GM19099 (cell line): ENCODE measurements around the gene CARHSP1.
A peak's percentile ranks its signal among the peaks of the same experiment; 100 is the strongest.

ENCODE experiments used
- POLR2A ChIP-seq: IDR thresholded peaks from 3 replicates; pipeline ENCODE4 v1.6.1; 2011; ENCODE audit warnings: low read depth; ENCODE audit not compliant: insufficient read length; ENCODE audit errors: extremely low read depth

CARHSP1 gene

DNA sequence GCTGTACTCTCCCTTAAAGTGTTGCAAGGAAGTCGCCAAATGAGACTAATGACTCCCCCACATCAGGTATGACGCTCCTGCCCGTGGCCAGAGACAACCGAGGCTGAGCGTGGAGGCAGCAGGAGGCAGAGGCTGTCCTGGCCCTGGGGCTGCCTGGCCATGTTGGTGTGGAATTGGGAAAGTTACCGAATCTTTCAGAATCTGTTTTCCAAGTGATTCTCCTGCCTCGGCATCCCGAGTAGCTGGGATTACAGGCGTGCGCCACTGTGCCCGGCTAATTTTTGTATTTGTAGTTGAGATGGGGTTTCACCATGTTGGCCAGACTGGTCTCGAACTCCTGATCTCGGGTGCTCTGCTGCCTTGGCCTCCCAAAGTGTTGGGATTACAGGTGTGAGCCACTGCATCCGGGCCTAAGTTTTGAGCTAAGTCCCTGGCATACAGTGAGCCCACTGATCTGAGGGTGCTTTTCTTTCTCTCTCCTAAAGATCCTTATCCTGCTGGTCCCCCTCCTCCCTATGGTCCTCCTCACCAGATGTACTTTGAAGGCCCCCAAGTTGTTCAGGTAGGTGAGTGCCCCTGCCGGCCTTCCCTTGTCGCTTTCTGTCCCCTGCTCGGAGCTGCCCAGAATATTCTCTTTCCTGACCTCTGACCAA is 14.0 kb upstream of the CARHSP1 start:
- TF ChIP-seq POLR2A: no peak

DNA sequence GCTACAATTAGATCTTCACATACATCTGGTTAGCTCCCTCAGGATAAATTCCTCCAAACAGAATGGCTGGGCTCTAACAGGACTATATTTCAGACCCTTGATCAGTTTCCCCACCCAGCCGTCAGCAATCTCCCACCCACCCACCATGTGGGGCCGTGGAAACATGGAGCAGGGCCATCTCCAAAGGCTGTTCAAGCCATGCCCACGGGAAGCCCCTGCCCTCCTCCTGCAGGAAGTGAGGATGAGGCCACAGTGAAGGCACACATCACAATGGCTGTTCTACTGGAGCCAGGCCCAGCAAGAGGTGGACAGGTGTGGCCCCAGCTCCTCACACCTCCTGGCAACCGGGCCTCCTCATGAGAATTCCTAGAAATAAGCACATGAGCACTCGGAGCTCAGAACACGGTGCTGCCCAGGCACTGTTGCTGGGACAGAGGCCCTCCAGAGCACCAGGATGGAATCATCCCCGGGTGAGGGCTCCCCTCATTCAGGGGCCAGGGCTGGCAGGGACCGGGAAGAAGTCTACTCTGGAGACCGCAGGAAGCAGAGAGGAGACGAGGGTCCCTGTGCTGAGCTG is 13.3 kb upstream of the CARHSP1 start, which contains the start of gene LITAFD:
LITAFD (plus strand) TSS at position 311 of the 577 bp plus-strand sequence. CDS start 2,005 bp downstream, outside the sequence.
- TF ChIP-seq POLR2A: no peak

DNA sequence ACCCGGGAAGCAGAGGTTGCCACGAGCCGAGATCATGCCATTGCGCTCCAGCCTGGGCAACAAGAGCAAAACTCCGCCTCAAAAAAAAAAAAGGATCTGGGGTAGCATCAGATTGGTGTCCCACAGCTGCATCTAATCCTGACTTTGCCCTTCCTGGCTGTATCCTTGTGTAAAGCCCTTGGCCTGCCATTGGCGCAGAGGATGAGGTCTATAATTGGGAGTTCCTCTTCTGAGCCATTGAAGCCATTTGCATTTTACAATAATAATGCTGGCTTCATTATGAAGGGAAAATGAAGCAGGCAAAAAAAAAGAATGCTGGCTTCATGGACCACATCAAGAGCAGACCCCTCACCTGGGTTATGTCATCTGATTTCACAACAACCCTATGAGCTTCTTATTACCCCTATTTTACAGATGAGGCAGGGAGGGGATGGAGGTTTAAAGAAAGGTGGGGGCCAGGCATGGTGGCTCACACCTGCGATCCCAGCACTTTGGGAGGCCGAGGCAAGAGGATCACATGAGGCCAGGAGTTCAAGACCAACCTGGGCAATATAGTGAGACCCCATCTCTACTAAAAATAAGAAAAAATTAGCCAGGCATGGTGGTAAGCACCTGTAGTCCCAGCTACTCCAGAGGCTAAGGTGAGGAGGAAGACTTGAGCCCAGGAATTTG is 12.2 kb upstream of the CARHSP1 start:
- TF ChIP-seq POLR2A: no peak

DNA sequence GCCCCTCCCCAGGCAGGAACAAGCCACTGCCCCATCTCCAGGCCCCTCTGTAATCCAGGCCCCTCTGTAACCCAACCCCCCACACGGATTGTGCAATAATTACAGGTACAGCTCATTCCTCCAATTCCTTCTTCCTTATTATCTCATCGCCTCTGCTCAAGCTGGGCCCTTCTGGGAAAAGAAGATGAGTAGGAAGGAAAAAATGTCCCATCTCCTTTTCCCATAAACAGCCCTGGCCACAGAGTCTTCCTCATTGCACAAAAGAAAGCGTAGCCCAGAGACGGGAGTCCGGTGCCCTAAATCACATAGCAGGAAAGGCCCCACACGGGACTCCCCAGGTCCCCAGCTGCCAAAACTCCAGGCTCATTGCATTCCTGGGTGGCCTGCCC is 9.7 kb upstream of the CARHSP1 start:
- TF ChIP-seq POLR2A: no peak

DNA sequence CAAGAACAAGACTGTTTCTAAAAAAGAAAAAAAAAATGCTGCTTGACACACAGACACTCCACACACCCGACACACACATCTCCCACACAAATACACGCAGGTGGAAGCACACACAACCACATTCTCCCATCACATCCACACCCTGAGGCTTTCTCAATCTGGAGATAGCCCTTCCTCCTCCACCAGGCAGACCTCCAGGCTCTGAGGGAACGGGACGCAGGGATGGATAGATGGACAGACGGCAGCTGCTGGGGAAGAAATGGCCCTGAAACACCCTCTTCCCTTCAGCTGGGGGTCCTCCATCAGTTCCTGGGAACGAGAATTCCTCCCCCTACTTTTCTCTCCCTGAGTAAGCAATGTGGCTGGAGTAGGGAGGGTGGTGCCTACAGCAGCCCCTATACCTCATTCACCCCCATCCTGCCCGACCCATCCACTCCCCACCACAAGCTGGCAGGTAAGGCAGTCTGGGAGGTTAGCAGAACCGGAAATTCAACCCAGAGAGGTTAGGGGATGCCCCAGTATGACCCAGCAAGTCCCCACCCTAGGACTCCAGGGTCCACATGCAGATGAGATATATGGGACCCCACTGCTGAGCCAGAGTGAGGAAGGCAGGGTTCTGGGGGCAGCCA is 9.2 kb upstream of the CARHSP1 start:
- no peak for TF ChIP-seq POLR2A

DNA sequence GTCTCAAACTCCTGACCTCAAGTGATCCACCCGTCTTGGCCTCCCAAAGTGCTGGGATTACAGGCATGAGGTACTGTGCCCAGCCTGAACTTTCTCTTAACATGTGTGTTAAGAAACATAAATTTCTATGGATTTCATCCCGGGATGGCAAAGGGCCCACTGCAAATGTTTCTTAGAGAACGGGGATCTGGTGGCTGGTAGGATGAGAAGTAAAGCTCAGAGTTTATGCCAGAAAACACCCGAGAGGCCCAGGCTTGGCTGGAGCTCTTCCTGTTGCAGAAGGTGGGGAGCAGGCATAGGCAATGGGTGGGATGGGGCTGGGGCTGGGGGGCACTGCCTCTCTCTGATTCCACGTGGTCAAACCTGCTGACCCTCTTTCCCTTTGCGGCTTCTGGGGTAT is 5.6 kb upstream of the CARHSP1 start:
- no peak for TF ChIP-seq POLR2A

DNA sequence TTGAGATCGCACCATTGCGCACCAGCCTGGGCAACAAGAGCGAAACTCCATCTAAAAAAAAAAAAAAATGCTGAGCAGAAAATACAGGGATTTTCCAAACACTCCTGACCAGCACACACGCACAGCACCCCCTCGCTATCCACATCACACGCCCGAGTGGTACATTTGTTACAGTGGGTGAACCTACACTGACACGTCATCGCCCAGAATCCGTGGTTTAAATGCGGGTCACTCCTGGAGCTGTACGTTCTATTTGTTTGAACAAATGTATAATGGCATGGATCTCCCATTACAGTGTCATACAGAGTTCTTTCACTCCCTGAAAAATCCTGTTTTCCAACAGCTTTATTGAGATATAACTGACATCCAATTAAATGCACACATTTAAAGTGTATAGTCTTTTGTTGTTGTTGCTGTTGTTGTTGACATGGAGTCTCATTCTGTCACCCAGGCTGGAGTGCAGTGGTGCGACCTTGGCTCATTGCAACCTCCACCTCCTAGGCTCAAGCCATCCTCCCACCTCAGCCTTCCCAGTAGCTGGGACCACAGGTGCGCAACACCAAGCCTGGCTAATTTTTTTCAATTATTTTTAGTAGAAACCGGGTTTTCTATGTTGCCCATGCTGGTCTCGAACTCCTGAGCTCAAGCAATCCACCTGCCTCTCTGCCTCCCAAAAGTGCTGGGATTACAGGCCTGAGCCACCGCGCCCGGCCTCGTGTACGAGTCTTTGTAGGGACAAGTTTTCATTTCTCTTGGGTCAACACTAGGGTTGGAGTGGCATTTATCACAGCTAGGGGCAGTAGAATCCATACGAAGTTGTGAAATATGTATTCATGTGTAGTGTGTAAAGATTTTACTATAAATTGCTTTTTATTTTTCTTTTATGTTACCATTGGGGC is 4.4 kb upstream of the CARHSP1 start:
- no peak for TF ChIP-seq POLR2A

DNA sequence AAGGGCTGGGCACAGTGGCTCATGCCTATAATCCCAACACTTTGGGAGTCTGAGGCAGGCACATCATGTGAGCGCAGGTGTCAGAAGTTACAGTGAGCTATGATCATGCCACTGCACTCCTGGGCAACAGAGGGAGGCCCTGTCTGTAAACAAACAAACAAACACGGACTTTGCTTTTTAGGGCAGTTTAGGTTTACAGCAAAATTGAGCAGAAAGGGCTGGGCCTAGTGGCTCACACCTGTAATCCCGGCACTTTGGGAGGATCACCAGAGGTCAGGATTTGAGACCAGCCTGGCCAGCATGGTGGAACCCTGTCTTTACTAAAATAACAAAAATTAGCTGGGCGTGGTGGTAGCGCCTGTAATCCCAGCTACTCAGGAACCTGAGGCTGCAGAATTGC is 3.3 kb upstream of the CARHSP1 start:
- no peak for TF ChIP-seq POLR2A

DNA sequence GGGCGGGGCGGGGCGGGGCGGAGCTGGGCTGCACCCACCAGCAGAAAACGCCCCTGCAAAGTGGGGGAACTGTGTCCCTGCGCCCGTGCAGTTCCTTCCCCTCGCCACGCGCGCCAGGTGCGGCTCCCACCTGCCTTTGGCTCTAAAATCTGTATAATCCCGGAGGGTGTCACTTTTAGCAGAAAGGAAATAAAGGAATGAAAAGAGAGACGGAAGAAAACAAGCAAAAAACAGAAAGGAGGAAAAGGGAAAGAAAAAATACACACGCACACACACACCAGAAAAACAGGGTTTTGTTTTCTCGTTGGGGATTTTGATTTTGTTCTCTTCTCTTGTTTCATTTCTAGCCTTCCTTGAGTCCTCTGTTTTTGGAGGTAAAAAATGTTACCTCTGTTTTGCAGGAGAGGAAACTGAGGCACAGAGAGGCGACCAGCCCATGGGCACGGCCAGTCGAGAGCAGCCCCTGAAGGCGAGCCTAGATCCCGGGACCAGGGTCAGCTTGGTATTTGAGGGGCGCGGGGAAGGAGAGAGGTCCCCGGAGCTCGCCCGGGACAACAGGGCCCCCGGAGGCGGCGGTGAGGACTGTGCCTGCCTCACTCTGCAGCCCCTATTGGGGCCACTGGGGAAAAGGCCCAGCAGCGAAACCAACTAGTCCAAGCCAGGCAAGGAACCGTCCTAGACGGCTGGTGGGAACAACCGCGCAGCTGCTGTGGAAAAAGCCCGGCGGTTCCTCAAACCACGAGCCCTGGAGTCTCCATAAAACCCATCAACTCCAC is 594 bp upstream of the CARHSP1 start:
- TF ChIP-seq POLR2A: peak; percentile 59

DNA sequence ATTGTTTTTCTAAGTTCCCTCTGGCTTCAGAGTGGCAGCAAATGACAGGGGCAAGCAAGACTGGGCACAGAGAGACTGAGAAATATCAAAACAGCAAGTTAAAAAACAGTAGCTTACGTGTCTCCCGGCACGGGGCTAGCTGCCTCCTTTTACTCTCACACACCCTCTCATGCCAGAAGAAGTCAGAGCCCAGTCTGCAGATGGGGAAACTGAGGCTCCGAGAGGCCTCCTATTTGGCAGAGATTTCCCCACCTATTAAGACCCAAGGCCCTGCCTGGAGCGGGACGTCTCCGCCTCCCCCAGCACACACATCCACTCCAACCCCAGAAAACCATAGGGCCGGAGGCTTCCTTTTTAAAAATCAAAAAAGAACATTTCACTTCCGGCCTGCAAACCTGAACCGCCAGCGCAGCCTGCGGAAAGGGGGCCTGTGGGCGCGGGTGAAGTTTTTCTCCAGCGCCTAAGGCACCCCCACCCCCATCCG is 832 bp downstream of the CARHSP1 start:
- no peak for TF ChIP-seq POLR2A

DNA sequence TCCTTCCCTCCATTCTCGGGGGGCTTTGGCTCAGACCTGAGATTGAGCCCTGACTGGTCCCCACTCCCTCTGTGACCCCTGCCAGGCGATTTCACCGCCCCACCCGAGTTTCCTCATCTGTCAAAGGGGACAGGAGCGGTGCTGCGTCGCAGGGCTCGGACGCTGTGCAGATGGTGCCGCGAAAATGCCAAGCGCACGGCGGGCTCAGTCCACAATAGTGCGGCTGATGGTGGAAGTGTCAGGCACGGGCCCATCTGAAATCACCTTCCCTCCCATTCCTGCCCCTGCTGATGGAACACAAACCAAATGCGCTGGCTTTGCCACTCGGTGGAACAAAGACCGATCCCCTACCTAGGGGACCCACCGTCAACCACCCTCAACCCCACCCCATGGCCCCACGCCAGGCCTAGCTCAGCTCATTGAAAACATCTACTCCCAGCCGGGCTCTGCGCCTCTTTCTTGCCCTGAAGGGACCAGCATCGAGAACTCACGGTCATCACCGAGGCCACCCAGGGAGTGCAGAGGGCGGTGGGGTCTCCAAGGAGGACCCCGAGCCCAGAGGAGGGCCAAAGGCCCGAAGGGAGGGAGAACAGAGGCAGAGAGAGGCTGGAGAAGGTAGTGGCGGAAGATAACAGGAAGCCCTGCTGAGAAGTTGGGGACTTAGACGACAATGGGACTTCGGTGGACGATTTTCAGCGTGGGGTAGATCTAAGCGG is 1.4 kb downstream of the CARHSP1 start:
- TF ChIP-seq POLR2A: peak; percentile 11

DNA sequence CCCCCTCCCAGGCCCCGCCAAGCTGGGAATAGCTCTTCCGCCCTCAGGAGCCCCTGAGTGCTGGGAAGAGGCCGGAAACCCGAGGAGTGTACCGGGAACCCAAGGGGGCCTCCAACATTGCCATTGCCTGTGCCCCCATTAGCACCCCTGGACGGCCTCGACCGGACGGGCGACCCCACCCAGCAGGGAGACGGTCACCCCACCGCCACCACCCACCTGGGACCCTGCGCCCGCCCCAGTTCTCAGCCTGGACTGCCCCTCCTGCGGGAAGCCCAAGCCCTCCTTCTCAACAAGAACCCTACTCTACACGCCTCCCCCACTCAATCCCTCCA is 2.0 kb downstream of the CARHSP1 start:
- TF ChIP-seq POLR2A: no peak

DNA sequence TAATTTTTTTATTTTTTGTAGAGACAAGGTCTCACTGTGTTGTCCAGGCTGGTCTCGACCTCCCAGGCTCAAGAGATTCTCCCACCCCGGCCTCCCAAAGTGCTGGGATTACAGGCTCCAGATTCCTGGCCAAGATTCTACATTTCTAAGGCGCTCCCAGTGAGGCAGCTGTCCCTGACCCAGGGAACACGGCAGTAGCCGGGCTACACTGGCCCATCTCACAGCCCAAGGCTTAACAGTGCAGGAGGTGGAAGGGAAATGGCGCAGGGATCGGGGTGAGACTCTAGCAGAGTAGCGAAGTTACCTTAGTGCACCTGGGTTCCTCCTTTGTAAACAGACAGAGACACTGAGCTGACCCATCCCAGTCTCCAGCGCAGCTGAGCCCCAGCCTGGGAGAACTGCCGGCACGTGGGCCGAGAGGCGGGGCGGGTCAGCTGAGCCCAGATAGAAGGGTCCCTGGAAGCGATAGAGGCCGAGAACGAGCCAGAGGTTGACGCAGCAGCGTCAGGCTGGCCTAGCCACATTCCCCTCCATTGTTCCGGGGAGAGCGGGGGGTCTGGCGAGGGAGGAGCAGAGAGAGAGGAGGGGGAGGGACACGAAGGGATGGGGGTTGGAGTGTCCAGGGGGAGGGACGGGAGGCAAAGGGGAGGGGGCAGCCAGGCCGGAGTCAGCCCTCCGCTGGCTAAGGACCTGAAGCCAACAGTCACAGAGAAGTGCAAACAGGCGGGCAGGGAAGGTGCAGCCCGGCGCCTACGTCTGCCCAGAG is 2.5 kb downstream of the CARHSP1 start:
- TF ChIP-seq POLR2A: no peak

DNA sequence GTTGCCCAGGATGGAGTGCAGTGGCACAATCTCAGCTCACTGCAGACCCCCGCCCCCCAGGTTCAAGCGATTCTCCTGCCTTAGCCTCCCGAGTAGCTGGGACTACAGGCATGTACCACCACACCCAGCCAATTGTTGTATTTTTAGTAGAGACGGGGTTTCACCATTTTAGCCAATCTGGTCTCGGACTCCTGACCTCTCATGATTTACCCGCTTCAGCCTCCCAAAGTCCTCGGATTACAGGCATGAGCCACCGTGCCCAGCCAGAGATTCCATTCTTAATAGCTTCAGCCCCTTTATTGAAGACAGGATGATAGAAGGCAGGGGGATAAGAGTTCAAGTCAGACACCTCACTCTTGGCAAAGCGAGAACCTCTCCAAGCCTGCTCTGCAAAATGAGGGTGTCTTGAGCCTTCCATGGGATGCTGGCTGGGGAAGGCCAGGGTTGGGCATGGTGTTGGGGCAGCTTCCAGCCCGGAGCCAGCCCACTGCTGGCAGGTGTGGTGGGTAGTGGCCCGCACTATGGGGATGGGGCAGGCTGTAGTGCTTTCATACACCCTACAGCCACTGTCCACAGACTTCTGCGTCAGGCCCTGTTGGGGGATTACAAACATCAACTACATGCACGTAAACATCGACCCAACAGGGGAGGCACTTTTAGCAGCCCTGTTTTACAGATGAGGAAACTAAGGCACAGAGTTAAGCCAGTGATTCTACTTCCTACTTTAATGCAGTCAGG is 3.5 kb downstream of the CARHSP1 start:
- no peak for TF ChIP-seq POLR2A
